ENCODE measurements around the gene COA4. TPM values are rescaled to one million over a fixed set of nuclear protein-coding genes. Genes with fewer than 3 reads are reported as not detected.

COA4 gene
- total and polyA plus RNA-seq, 2 donors (not counting 1 experiment from before 2014, with no cell fraction given): 59.6 to 60.8 TPM

- no peaks in the 10 kb centered on the region for H3K4me1 Mint-ChIP-seq
- CTCF ChIA-PET: no interaction called here
- H3K27me3 Mint-ChIP-seq: no peaks in the 10 kb centered on the region
- POLR2A ChIA-PET: no interaction called here
- intact Hi-C loops (cut with micrococcal nuclease): no loop called here
- H4K20me1 ChIP-seq (ENCODE audit: control insufficient read depth, insufficient read depth, low read length, poor library complexity, severe bottlenecking): no peaks in the 10 kb centered on the region
- no peaks in the 10 kb centered on the region for H3K4me1 ChIP-seq (ENCODE audit: control insufficient read depth in 2 of 2, insufficient read depth in 2 of 2, low read length in 2 of 2)
- H3K36me3 ChIP-seq (replicated peaks in 1 of 2; ENCODE audit: control extremely low read depth in 1 of 2, control insufficient read depth in 1 of 2, extremely low read depth in 1 of 2, insufficient read depth in 2 of 2, low read length in 1 of 2): peaks cover 10 to 74% of the 10 kb centered on the region in 2 experiments
- H3K4me3 Mint-ChIP-seq: no peak overlapping the region
- H3K27me3 ChIP-seq (replicated peaks in 1 of 4; ENCODE audit: control extremely low read depth in 1 of 4, control insufficient read depth in 3 of 4, insufficient read depth in 4 of 4, low read length in 3 of 4): no peaks in the 10 kb centered on the region
- no peak overlapping the region for H3K4me2 ChIP-seq (replicated peaks; ENCODE audit: low read depth, low read length, poor library complexity, severe bottlenecking)
- no peak overlapping the region for H2AFZ ChIP-seq (ENCODE audit: insufficient read depth, low read depth, low read length, poor library complexity, severe bottlenecking)
- no peak for TF ChIP-seq CTCF (IDR thresholded peaks at IDR 0.05)
- TF ChIP-seq EZH2 (IDR thresholded peaks at IDR 0.05; ENCODE audit: borderline replicate concordance, insufficient read depth, low read depth, low read length, poor library complexity, severe bottlenecking): no peak
- ATAC-seq (ENCODE audit: low read depth) (no peak), DNase-seq (no peak)
- no peaks in the 10 kb centered on the region for H3K79me2 ChIP-seq (ENCODE audit: control insufficient read depth, insufficient read depth, low read length)
- H3K27ac ChIP-seq (ENCODE audit: low read length in 2 of 2): no peak overlapping the region
- H3K9ac ChIP-seq (ENCODE audit: low read length): no peak overlapping the region
- H3K4me3 ChIP-seq (ENCODE audit: control extremely low read depth in 1 of 5, extremely low read depth in 1 of 5, insufficient read depth in 1 of 5, low read depth in 2 of 5, low read length in 4 of 5): no peak overlapping the region
- H3K9me3 Mint-ChIP-seq (ENCODE audit: insufficient read depth): no peaks in the 10 kb centered on the region
- H3K27ac Mint-ChIP-seq: no peak overlapping the region
- no peaks in the 10 kb centered on the region for H3K9me3 ChIP-seq (ENCODE audit: control extremely low read depth in 1 of 3, control insufficient read depth in 2 of 3, insufficient read depth in 1 of 3, low read length in 2 of 3)
Observed at GRCh38 chr11:73913472-73913871, 36.8 kb upstream of the COA4 start.

GRCh38 chr11:73912026-73912425, 35.4 kb upstream of the COA4 start:
- Histone ChIP-seq H3K9ac (ENCODE audit: low read length) (no peak overlapping the region), H2AFZ (ENCODE audit: insufficient read depth, low read depth, low read length, poor library complexity, severe bottlenecking) (no peak overlapping the region), H3K4me3 (ENCODE audit: control extremely low read depth in 1 of 5, extremely low read depth in 1 of 5, insufficient read depth in 1 of 5, low read depth in 2 of 5, low read length in 4 of 5) (no peak overlapping the region), H3K4me2 (replicated peaks; ENCODE audit: low read depth, low read length, poor library complexity, severe bottlenecking) (no peak overlapping the region), H3K27ac (ENCODE audit: low read length in 2 of 2) (no peak overlapping the region), H3K9me3 (ENCODE audit: control extremely low read depth in 1 of 3, control insufficient read depth in 2 of 3, insufficient read depth in 1 of 3, low read length in 2 of 3) (no peaks in the 10 kb centered on the region), H3K4me1 (ENCODE audit: control insufficient read depth in 2 of 2, insufficient read depth in 2 of 2, low read length in 2 of 2) (no peaks in the 10 kb centered on the region), H3K27me3 (replicated peaks in 1 of 4; ENCODE audit: control extremely low read depth in 1 of 4, control insufficient read depth in 3 of 4, insufficient read depth in 4 of 4, low read length in 3 of 4) (no peaks in the 10 kb centered on the region), H3K36me3 (replicated peaks in 1 of 2; ENCODE audit: control extremely low read depth in 1 of 2, control insufficient read depth in 1 of 2, extremely low read depth in 1 of 2, insufficient read depth in 2 of 2, low read length in 1 of 2) (peaks cover 11 to 68% of the 10 kb centered on the region in 2 experiments), H4K20me1 (ENCODE audit: control insufficient read depth, insufficient read depth, low read length, poor library complexity, severe bottlenecking) (no peaks in the 10 kb centered on the region), H3K79me2 (ENCODE audit: control insufficient read depth, insufficient read depth, low read length) (no peaks in the 10 kb centered on the region)
- Mint-ChIP-seq H3K9me3 (ENCODE audit: insufficient read depth) (no peaks in the 10 kb centered on the region), H3K27ac (no peak overlapping the region), H3K4me1 (no peaks in the 10 kb centered on the region), H3K4me3 (no peak overlapping the region), H3K27me3 (no peaks in the 10 kb centered on the region)
- POLR2A ChIA-PET: no interaction called here
- CTCF ChIA-PET: no interaction called here
- ATAC-seq (ENCODE audit: low read depth): no peak
- no peak for DNase-seq
- intact Hi-C loops (cut with micrococcal nuclease): no loop called here
- WGBS (ENCODE audit: insufficient coverage): 98% methylated on average over 2 of the region's 2 CpGs
- TF ChIP-seq EZH2 (IDR thresholded peaks at IDR 0.05; ENCODE audit: borderline replicate concordance, insufficient read depth, low read depth, low read length, poor library complexity, severe bottlenecking) (no peak), CTCF (IDR thresholded peaks at IDR 0.05) (no peak)
